Heart left ventricle (tissue), 13 donors: ENCODE measurements around the gene IPO5.

ENCODE experiments used
- CTCF ChIP-seq, 12 donors: fragments of 200-600 bp; sonication (generic) in 4 of 12; IDR thresholded peaks; one replicate each; pipeline versions ENCODE4 v1.5.0 to v1.8.0; 2018 to 2022; ENCODE audit warnings: antibody characterized with exemption in 12 of 12, mild to moderate bottlenecking in 5 of 12
- POLR2A ChIP-seq, 2 donors: fragments of 450-650 bp; IDR thresholded peaks; one replicate each; pipeline ENCODE4 v1.6.1; 2017; ENCODE audit warnings: antibody characterized with exemption in 2 of 2, mild to moderate bottlenecking in 2 of 2, moderate library complexity in 2 of 2
- donor health status: ischemic (EF 13 %, LVEDD 7.1; RV severe dilation, severe dysfunction).
- donor health status: DM: no; HTN: yes; CAD: no.
- donor health status: DM: no; HTN: no; CAD: no.
- donor health status: ischemic (EF 25% LVEDD 6.9; RV normal size, moderate dysfunction).
- donor health status: ischemic (EF 25% LVEDD 5.7; RV mildly dilated, moderate dysfunction).
- donor health status: ischemic (EF 35%, LVEDD 5.7; RV mildly dilated, moderate dysfunction).
- donor health status: nonischemic (EF 11% LVEDD 7.7; RV severe dilation, severe dysfunction).
- donor health status: DM: yes; HTN: yes; CAD: no.
- donor health status: PGD.
- donor health status: ischemic (EF 29% LVEDD 5.4; RV normal size, mild dysfunction).
- donor health status: nonischemic (EF 23%, LVEDD 6.1; RV moderate dilation, normal function).

- TF ChIP-seq CTCF (IDR thresholded peaks at IDR 0.05) (no peak), POLR2A (IDR thresholded peaks at IDR 0.05) (no peak)
Measured at GRCh38 chr13:97967226-97967625, 13.8 kb downstream of the IPO5 start.
